Lower leg skin (tissue), 4 donors: ENCODE measurements around the gene XKR7. TPM values are rescaled to one million over a fixed set of nuclear protein-coding genes. Genes with fewer than 3 reads are reported as not detected.

Experiments used
- DNase-seq, 2 donors: peaks; one replicate each; pipeline ENCODE4 v3.0.0-alpha.2; 2019; ENCODE audit warnings: low spot score in 2 of 2
- H3K4me3 ChIP-seq: fragments of 200-600 bp; sonication (generic); 2 replicates; pipeline ENCODE4 v1.5.1; 2017; ENCODE audit warnings: mild to moderate bottlenecking, low read depth; ENCODE audit not compliant: poor library complexity, severe bottlenecking
- CTCF ChIP-seq, 3 donors: fragments of 450-650 bp; IDR thresholded peaks; one replicate each; pipeline ENCODE4 v1.5.1; 2016; ENCODE audit warnings: antibody characterized with exemption in 3 of 3, mild to moderate bottlenecking in 3 of 3, moderate library complexity in 2 of 3
- POLR2A ChIP-seq, 2 donors: fragments of 450-650 bp; IDR thresholded peaks; one replicate each; pipeline ENCODE4 v1.6.1; 2016 to 2017; ENCODE audit warnings: antibody characterized with exemption in 2 of 2, mild to moderate bottlenecking in 1 of 2, moderate library complexity in 1 of 2
- WGBS, 2 donors: methylation state at CpG; one replicate each; pipeline ENCODE4 v1.1.5; 2018; 5-methylcytosine and 5-hydroxymethylcytosine counted together
- intact Hi-C: fragments of 100-400 bp; cut with DNase I; formaldehyde crosslinking; loops from one replicate; pipeline ENCODE4 v1.15.0; 2023; ENCODE audit warnings: low total_unique reads
- total RNA-seq, 4 donors: library from RNA; depleted of rRNA; stranded (reverse); fragments of >200 nt; gene quantifications; one replicate each; pipeline ENCODE4 v1.1.0, GENCODE V29; 2016

The XKR7 gene
- total RNA-seq, 4 donors from 2014 or later, result not detected

DNA sequence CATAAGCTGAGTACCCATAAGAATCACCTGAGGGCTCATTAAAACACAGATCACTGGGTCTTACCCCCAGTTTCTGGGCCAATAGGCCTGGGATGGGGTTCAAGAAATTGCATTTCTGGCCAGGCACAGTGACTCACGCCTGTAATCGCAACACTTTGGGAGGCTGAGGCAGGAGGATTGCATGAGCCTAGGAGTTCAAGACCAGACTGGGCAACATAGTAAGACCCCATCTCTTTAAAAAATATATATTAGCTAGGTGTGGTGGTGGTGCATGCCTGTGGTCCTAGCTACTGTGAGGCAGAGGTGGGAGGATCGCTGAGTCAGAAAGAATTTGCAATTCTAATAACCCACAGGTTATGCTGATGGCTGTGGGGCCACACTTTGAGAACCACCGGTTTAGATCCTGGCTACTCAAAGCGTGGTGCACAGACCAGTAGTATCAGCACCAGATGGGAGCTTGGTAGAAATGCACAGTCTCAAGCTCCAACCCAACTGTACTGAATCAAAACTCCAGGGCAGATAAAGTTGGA, 44.3 kb downstream of the XKR7 start:
- TF ChIP-seq POLR2A (IDR thresholded peaks at IDR 0.05), result no peak
- no peak for TF ChIP-seq CTCF (IDR thresholded peaks at IDR 0.05)
- WGBS, 2 donors, result 63 to 79% methylated on average over 5 of the region's 5 CpGs
- H3K4me3 ChIP-seq, result no peak overlapping the region
- intact Hi-C loops, result no loop called here
- DNase-seq, result no peak

DNA sequence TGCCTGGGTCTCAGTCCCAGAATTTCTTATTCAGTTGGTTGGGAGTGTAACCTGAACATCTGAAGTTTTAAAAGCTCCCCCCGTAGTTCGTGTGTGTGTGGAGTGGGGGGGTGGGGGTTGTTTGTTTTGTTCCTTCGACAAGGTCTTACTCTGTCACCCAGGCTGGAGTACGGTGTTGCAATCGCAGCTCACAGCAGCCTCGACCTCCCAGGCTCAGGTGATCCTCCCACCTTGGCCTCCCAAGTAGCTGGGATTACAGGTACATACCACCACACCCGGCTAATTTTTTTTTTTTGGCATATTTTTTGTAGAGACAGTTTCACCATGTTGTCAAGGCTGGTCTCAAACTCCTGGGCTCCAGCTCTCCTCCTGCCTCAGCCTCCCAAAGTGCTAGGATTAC, 45.4 kb downstream of the XKR7 start:
- DNase-seq, result no peak
- WGBS, 2 donors, result 77 to 86% methylated on average over 7 of the region's 7 CpGs
- TF ChIP-seq CTCF (IDR thresholded peaks at IDR 0.05) (no peak), POLR2A (IDR thresholded peaks at IDR 0.05) (no peak)
- no peak overlapping the region for H3K4me3 ChIP-seq
- intact Hi-C loops, result no loop called here

DNA sequence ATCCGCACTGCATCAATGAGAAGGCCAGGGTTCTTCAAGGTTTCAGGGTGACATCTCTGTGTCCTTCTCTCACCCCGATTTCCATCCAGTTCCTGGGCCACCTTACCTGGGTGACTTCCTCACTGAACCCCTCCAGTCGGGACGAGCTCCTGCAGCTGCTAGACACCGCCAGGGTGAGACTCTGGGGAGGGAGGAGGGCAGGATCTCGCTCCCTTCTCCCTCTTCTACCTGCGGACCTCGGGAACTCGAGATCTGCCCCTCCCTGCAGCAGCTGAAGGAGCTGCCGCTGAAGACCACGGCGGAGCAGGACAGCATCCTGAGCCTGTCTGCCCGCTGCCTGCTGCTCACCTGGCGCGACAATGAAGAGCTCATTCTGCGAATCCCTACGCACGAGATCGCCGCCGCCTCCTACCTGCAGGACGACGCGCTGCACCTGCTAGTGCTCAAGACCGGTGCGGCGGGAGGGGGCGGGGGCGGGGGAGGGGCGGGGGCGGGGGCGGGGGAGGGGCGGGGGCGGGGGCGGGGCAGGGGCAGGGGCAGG, 49.8 kb downstream of the XKR7 start:
- whole genome bisulfite sequencing, 2 donors, result 8 to 16% methylated on average over 20 to 21 of the region's 35 CpGs
- DNase-seq, result no peak
- H3K4me3 ChIP-seq, result no peak overlapping the region
- no peak for TF ChIP-seq POLR2A (IDR thresholded peaks at IDR 0.05)
- no peak for TF ChIP-seq CTCF (IDR thresholded peaks at IDR 0.05)
- intact Hi-C loops, result no loop called here

DNA sequence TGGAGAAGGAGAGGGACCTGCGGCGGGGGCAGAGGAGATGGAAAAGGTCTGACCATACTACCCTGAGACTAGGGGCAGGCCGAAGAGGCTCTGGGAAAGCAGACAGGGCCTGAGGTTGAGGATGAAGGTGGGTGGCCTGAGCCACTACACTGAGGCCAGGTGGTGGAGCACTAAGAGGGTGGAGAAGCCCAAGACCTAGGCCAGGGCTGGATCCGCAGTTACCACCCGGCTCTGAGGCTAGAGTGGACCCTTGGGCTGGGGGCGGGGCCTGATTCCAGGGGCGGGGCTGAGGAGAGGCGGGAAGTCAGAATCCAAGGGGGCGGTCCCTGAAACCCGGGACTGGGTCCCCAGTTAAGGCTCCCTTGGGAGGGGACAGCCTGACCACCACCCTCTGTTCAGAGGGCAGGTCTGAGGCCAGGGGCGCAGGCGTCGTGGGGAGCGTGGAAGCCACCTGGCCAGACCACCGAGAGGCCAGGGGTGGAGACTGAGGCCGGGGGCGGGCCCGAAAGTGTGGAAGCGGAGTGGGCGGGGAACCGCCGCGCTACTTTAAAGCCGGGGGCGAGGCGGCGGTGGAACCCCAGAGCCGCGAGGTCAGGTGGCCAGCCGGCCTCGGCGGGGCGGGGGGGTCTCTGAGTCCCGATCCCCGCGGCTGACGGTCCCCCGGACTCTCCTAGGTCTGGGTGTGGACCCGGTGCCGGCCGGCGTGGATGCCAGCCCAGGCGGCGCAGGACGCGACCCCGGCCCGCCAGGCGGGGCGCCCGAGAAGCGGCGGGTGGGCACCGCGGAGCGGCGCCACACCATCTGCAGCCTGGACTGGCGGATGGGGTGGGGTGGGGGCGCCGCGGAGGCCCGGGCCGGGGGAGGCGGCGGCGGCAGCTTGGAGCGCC, 50.6 kb downstream of the XKR7 start:
- 2% methylated on average over 44 to 65 of the region's 67 CpGs for WGBS, 2 donors
- peak in 1 of 2 donors; percentile 28 for DNase-seq
- intact Hi-C loops, result no loop called here
- peak overlapping the region; percentile 16 for H3K4me3 ChIP-seq
- TF ChIP-seq POLR2A (IDR thresholded peaks at IDR 0.05) (no peak), CTCF (IDR thresholded peaks at IDR 0.05) (no peak)

GRCh38 chr20:32019156-32019510, 51.2 kb downstream of the XKR7 start:
- intact Hi-C loops, result no loop called here
- no peak for TF ChIP-seq POLR2A (IDR thresholded peaks at IDR 0.05)
- no peak for TF ChIP-seq CTCF (IDR thresholded peaks at IDR 0.05)
- H3K4me3 ChIP-seq, result no peak overlapping the region
- 0% methylated on average over 5 to 27 of the region's 42 CpGs for WGBS, 2 donors
- no peak for DNase-seq
